Panc1 (cell line): ENCODE results near the gene KCNH1. TPM values are rescaled to one million over a fixed set of nuclear protein-coding genes. Genes with fewer than 3 reads are reported as not detected.

Experiments used
- ATAC-seq: fragments of 200-7000 bp; cut with Tn5 transposase; 2 replicates; pipeline ENCODE4 v1.9.1; 2020; ENCODE audit warnings: mild to moderate bottlenecking, moderate library complexity
- BruUV-seq: library from RNA; stranded (reverse); fragments of 400-500 nt; replicated peaks from 2 replicates; lab custom pipeline; 2021; lab: Mats Ljungman, UMichigan
- CTCF ChIA-PET: fragments of 300-600 bp; sonication (Branson Sonifier 250); formaldehyde crosslinking; loops from one replicate; lab custom pipeline; 2022; ENCODE audit warnings: antibody characterized with exemption; lab: Charles Lee
- POLR2A ChIA-PET: fragments of 300-600 bp; sonication (Branson Sonifier 250); formaldehyde crosslinking; loops from one replicate; lab custom pipeline; 2022; ENCODE audit warnings: antibody characterized with exemption; lab: Charles Lee
- DNase-seq: peaks from one replicate; pipeline ENCODE4 v3.0.0-alpha.2; 2010; ENCODE audit warnings: low read depth, low spot score
- H3K27ac ChIP-seq: 2 replicates; pipeline ENCODE4 v1.5.1; 2011; ENCODE audit warnings: mild to moderate bottlenecking, low read length, inconsistent platforms
- H3K27me3 ChIP-seq: fragments of 200-500 bp; sonication (Bioruptor generic); 2 replicates; pipeline ENCODE4 v1.6.0; 2014; ENCODE audit warnings: low read length, inconsistent platforms; ENCODE audit not compliant: control insufficient read depth, insufficient read depth
- H3K36me3 ChIP-seq: fragments of 200-500 bp; sonication (Bioruptor generic); 2 replicates; pipeline ENCODE4 v1.5.1; 2014; ENCODE audit warnings: inconsistent platforms, mild to moderate bottlenecking, low read length, moderate library complexity; ENCODE audit not compliant: control insufficient read depth, insufficient read depth
- H3K4me1 ChIP-seq: 2 replicates; pipeline ENCODE4 v1.5.1; 2011; ENCODE audit warnings: inconsistent platforms, mild to moderate bottlenecking, low read length, moderate library complexity; ENCODE audit not compliant: control insufficient read depth, insufficient read depth
- H3K4me3 ChIP-seq, 2 experiments: 2 replicates each; pipeline ENCODE4 v1.5.1; 2011 to 2012; ENCODE audit warnings: low read depth in 2 of 2, low read length in 2 of 2, mild to moderate bottlenecking in 2 of 2, inconsistent platforms in 1 of 2, moderate library complexity in 1 of 2
- H3K9me3 ChIP-seq: fragments of 200-500 bp; sonication (Bioruptor generic); 2 replicates; pipeline ENCODE4 v1.5.1; 2014; ENCODE audit warnings: low read depth, mild to moderate bottlenecking, inconsistent platforms, low read length, moderate library complexity; ENCODE audit not compliant: control insufficient read depth, insufficient read depth
- POLR2AphosphoS5 ChIP-seq: IDR thresholded peaks from 2 replicates; pipeline ENCODE4 v1.6.1; 2012; ENCODE audit warnings: mild to moderate bottlenecking, low read depth, low read length, moderate library complexity
- SIN3A ChIP-seq: IDR thresholded peaks from 2 replicates; pipeline ENCODE4 v1.6.1; 2012; ENCODE audit warnings: low read depth, mild to moderate bottlenecking, low read length, moderate library complexity, borderline replicate concordance; ENCODE audit not compliant: insufficient read depth
- TCF7L2 ChIP-seq: IDR thresholded peaks from 2 replicates; pipeline ENCODE4 v1.6.1; 2011; ENCODE audit warnings: mild to moderate bottlenecking, low read depth, low read length, inconsistent platforms
- in situ Hi-C: cut with HindIII; loops from 2 replicates; pipeline ENCODE4 v1.10.0; 2016; ENCODE audit warnings: low sequenced_read_pairs, low pct_unique_long_range_greater_than_20kb
- intact Hi-C: fragments of 100-400 bp; cut with micrococcal nuclease; formaldehyde crosslinking; loops from one replicate; pipeline ENCODE4 v1.10.0; 2022; ENCODE audit not compliant: unreplicated experiment
- total RNA-seq: library from RNA; stranded (reverse); gene quantifications from one replicate; pipeline ENCODE4 v1.2.1, GENCODE V29; 2021; ENCODE audit not compliant: unreplicated experiment
- TF ChIP-seq, protein P1 (sequence below), 2 experiments: IDR thresholded peaks; 2 replicates each; pipeline ENCODE4 v1.6.1; 2011 to 2012; ENCODE audit warnings: low read depth in 2 of 2, control low read depth in 1 of 2, low read length in 1 of 2, mild to moderate bottlenecking in 1 of 2, moderate library complexity in 1 of 2; ENCODE audit not compliant: insufficient read depth in 1 of 2
- TF ChIP-seq, protein P2 (sequence below): fragments of 450-650 bp; IDR thresholded peaks from 2 replicates; pipeline ENCODE4 v1.5.1; 2017; ENCODE audit warnings: mild to moderate bottlenecking

The KCNH1 gene
- total RNA-seq, 1 experiment from 2014 or later, result not detected

DNA sequence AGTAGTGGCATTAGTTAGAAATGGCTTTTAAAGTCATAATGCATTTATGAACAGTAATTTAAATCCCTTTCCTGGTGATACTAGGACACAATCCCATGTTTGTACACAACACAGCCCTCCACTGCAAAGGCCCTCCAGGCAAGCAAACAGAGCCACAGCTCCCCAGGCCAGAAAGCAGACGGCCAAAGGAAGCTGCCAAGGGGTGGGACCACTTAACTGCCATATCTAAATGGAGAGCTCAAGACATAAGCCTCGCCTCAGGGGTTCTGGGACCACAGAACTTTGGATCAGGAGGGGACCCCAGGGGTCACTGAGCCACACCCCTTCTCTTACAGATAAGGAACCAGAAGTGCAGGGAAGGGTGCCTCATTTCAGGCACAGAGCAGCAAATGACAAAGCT is 189.7 kb downstream of the KCNH1 start:
- in situ Hi-C loops (no loop called here), intact Hi-C loops (no loop called here)
- H3K36me3 ChIP-seq, result no peaks in the 10 kb centered on the region
- H3K4me1 ChIP-seq, result no peaks in the 10 kb centered on the region
- H3K27me3 ChIP-seq, result no peaks in the 10 kb centered on the region
- no peak overlapping the region for H3K27ac ChIP-seq
- no peak overlapping the region for H3K4me3 ChIP-seq
- DNase-seq (no peak), ATAC-seq (no peak)
- ChIA-PET POLR2A (interaction anchor here (0.6 kb wide), 1 partner anchor 12 kb away, joined by 6 read pairs; no protein-coding TSS in a partner anchor), CTCF (no interaction called here)
- H3K9me3 ChIP-seq, result no peaks in the 10 kb centered on the region
- TF ChIP-seq TCF7L2 (no peak), SIN3A (no peak), POLR2AphosphoS5 (no peak)
- TF ChIP-seq, protein P1, sequence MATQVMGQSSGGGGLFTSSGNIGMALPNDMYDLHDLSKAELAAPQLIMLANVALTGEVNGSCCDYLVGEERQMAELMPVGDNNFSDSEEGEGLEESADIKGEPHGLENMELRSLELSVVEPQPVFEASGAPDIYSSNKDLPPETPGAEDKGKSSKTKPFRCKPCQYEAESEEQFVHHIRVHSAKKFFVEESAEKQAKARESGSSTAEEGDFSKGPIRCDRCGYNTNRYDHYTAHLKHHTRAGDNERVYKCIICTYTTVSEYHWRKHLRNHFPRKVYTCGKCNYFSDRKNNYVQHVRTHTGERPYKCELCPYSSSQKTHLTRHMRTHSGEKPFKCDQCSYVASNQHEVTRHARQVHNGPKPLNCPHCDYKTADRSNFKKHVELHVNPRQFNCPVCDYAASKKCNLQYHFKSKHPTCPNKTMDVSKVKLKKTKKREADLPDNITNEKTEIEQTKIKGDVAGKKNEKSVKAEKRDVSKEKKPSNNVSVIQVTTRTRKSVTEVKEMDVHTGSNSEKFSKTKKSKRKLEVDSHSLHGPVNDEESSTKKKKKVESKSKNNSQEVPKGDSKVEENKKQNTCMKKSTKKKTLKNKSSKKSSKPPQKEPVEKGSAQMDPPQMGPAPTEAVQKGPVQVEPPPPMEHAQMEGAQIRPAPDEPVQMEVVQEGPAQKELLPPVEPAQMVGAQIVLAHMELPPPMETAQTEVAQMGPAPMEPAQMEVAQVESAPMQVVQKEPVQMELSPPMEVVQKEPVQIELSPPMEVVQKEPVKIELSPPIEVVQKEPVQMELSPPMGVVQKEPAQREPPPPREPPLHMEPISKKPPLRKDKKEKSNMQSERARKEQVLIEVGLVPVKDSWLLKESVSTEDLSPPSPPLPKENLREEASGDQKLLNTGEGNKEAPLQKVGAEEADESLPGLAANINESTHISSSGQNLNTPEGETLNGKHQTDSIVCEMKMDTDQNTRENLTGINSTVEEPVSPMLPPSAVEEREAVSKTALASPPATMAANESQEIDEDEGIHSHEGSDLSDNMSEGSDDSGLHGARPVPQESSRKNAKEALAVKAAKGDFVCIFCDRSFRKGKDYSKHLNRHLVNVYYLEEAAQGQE (IDR thresholded peaks at IDR 0.05; ENCODE audit: insufficient read depth in 1 of 2, low read depth in 2 of 2, low read length in 1 of 2), result no peak
- TF ChIP-seq, protein P2, sequence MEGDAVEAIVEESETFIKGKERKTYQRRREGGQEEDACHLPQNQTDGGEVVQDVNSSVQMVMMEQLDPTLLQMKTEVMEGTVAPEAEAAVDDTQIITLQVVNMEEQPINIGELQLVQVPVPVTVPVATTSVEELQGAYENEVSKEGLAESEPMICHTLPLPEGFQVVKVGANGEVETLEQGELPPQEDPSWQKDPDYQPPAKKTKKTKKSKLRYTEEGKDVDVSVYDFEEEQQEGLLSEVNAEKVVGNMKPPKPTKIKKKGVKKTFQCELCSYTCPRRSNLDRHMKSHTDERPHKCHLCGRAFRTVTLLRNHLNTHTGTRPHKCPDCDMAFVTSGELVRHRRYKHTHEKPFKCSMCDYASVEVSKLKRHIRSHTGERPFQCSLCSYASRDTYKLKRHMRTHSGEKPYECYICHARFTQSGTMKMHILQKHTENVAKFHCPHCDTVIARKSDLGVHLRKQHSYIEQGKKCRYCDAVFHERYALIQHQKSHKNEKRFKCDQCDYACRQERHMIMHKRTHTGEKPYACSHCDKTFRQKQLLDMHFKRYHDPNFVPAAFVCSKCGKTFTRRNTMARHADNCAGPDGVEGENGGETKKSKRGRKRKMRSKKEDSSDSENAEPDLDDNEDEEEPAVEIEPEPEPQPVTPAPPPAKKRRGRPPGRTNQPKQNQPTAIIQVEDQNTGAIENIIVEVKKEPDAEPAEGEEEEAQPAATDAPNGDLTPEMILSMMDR, result no peak
- BruUV-seq, result no TSS peak

DNA sequence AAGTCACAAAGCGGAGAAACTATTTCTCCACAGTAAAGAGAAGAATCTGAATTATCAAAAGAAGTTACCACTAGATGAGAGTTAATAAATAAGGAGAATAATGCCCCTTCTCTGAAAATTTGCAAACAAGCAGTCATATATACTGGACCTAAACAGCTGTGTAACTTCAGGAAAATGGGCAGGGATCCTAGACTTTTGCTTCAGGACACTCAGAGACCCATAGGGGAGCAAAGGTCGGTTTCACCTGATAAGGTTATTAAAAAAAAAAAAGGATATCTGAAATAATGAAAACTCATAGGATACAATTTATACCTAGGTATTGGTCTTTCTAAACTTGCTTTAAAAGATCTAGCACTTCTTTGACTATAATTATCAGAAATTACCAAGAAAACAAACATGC is 191.4 kb downstream of the KCNH1 start:
- Histone ChIP-seq H3K36me3 (no peaks in the 10 kb centered on the region), H3K9me3 (no peaks in the 10 kb centered on the region), H3K27me3 (no peaks in the 10 kb centered on the region), H3K27ac (no peak overlapping the region), H3K4me3 (no peak overlapping the region), H3K4me1 (no peaks in the 10 kb centered on the region)
- no peak for ATAC-seq
- ChIA-PET POLR2A (no interaction called here), CTCF (no interaction called here)
- in situ Hi-C loops, result no loop called here
- intact Hi-C loops, result no loop called here
- TF ChIP-seq, protein P2, result no peak
- TF ChIP-seq, protein P1 (IDR thresholded peaks at IDR 0.05; ENCODE audit: insufficient read depth in 1 of 2, low read depth in 2 of 2, low read length in 1 of 2), result no peak
- TF ChIP-seq SIN3A, result no peak
- TF ChIP-seq TCF7L2, result no peak
- no peak for TF ChIP-seq POLR2AphosphoS5
- no TSS peak for BruUV-seq
- no peak for DNase-seq
